Measurements from ENCODE around the gene IL1RAPL2. TPM values are rescaled to one million over a fixed set of nuclear protein-coding genes. Genes with fewer than 3 reads are reported as not detected.

IL1RAPL2 gene
- total and polyA plus RNA-seq, 11 donors, result 0.08 to 0.16 (median 0.10) TPM; not detected in 8

- no peaks in the 10 kb centered on the region for H3K4me1 ChIP-seq
- no peak overlapping the region for H3K27ac ChIP-seq
- WGBS, 4 donors, result 53 to 60% (median 57%) methylated on average over 2 to 4 of the region's 4 CpGs
- no peaks in the 10 kb centered on the region for H3K36me3 ChIP-seq
- ATAC-seq (no peak), DNase-seq (no peak)
- intact Hi-C loops (cut with DNase I), result no loop called here
- TF ChIP-seq POLR2A (IDR thresholded peaks at IDR 0.05) (no peak), CTCF (IDR thresholded peaks at IDR 0.05) (no peak)
- H3K4me3 ChIP-seq, result no peak overlapping the region
- H3K9me3 ChIP-seq, result peaks cover 0 to 14% (median 0%) of the 10 kb centered on the region in 12 donors
- H3K27me3 ChIP-seq, result peaks cover 0 to 10% (median 0%) of the 10 kb centered on the region in 9 donors
Measured at GRCh38 chrX:104842646-104843045, 276.6 kb downstream of the IL1RAPL2 start.

GRCh38 chrX:104852241-104852640 is 286.2 kb downstream of the IL1RAPL2 start:
- ATAC-seq, result no peak

GRCh38 chrX:104854188-104854587 is 288.2 kb downstream of the IL1RAPL2 start:
- no peak overlapping the region for H3K4me3 ChIP-seq
- TF ChIP-seq CTCF (IDR thresholded peaks at IDR 0.05), result no peak
- no peak for TF ChIP-seq POLR2A (IDR thresholded peaks at IDR 0.05)
- no peaks in the 10 kb centered on the region for H3K36me3 ChIP-seq
- no peak overlapping the region for H3K27ac ChIP-seq
- no peaks in the 10 kb centered on the region for H3K9me3 ChIP-seq
- ATAC-seq (no peak), DNase-seq (no peak)
- intact Hi-C loops (cut with DNase I), result no loop called here
- H3K27me3 ChIP-seq, result peaks cover 0 to 2% (median 0%) of the 10 kb centered on the region in 9 donors
- H3K4me1 ChIP-seq, result no peaks in the 10 kb centered on the region

More at GRCh38 chrX:104852241-104852640, 286.2 kb downstream of the IL1RAPL2 start:
- Histone ChIP-seq H3K4me1 (no peaks in the 10 kb centered on the region), H3K27ac (no peak overlapping the region), H3K9me3 (no peaks in the 10 kb centered on the region), H3K4me3 (no peak overlapping the region), H3K36me3 (no peaks in the 10 kb centered on the region), H3K27me3 (peaks cover 0 to 5% (median 0%) of the 10 kb centered on the region in 9 donors)
- TF ChIP-seq POLR2A (IDR thresholded peaks at IDR 0.05) (no peak), CTCF (IDR thresholded peaks at IDR 0.05) (no peak)
- 76 to 92% (median 82%) methylated on average over 1 of the region's 1 CpG for WGBS, 4 donors
- DNase-seq, result no peak
- intact Hi-C loops (cut with DNase I), result no loop called here

- intact Hi-C loops (cut with DNase I), result no loop called here
- Histone ChIP-seq H3K4me1 (no peaks in the 10 kb centered on the region), H3K36me3 (no peaks in the 10 kb centered on the region), H3K4me3 (no peak overlapping the region), H3K27me3 (no peaks in the 10 kb centered on the region), H3K27ac (no peak overlapping the region), H3K9me3 (no peaks in the 10 kb centered on the region)
- no peak for ATAC-seq
- no peak for DNase-seq
- TF ChIP-seq CTCF (IDR thresholded peaks at IDR 0.05) (no peak), POLR2A (IDR thresholded peaks at IDR 0.05) (no peak)
- WGBS, 4 donors, result 58 to 72% (median 63%) methylated on average over 3 of the region's 3 CpGs
Measured at GRCh38 chrX:104854790-104855340, 288.9 kb downstream of the IL1RAPL2 start.

Measured in heart left ventricle (tissue), 16 donors.